ENCODE data around the gene GRAMD1A.
"Not testable (repeated sequence)": the region's sequence is repeated elsewhere in the genome, so short reads cannot be mapped to it uniquely, and the experiment has no call there.

Gene GRAMD1A

DNA sequence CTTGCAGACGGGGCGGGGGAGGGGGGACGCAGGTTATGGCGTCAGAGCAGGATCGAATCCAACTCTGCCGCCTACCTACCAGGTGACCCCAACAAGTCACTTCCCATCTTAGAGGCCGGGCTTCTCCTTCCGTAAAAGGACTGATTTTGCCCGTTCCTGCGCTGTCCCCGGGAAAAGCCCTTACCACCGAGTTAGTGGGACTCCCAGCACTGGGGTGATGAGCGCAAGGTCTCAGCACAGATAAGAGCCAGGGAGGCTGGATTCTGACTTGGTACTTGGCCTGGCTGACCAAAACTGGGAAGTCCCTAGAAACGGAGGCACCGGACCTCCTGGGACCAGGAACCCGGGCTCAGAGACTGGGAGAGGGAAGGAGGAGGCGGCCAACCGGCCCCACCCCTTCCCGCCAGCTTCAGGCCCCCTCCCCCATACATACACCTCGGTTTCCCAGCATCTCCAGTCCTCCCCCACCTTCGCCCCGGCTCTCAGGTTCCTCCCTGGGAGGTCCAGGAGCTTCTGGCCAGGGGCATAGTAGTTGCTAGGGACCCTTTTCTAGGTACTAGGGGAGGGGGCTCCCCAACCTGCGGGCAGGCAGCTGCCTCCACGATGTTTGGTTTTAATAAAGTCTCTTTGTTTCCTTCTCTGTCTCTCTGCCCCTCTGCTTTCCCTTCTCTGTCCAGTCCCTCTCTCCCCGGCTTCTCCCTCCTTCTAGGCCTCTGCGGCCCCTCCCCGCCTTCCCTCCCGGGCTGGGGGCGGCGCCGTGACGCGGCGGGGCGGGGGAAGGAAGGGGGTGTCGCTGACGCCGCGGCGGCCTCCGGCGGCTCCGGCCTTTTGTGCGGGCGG lies at the start of gene GRAMD1A:
Gene GRAMD1A, plus strand, starts transcription at position 826 of the 840 bp plus-strand sequence. CDS start 156 bp downstream, outside the sequence.
- peak; percentile 51 to 70 for DNase-seq (ENCODE audit: low read depth in 2 of 2)

- DNase-seq (ENCODE audit: low read depth in 2 of 2) = no peak
Measured at GRCh38 chr19:34953092-34953491, 47.0 kb upstream of the GRAMD1A start.

GRCh38 chr19:34957830-34958751 lies 42.0 kb upstream of the GRAMD1A start:
- no peak for DNase-seq (ENCODE audit: low read depth in 2 of 2)

- DNase-seq (ENCODE audit: low read depth in 2 of 2) = no peak
Measured at GRCh38 chr19:34959021-34959420, 41.1 kb upstream of the GRAMD1A start.

GRCh38 chr19:34960103-34960805 lies 39.9 kb upstream of the GRAMD1A start:
- no peak for DNase-seq (ENCODE audit: low read depth in 2 of 2)

DNA sequence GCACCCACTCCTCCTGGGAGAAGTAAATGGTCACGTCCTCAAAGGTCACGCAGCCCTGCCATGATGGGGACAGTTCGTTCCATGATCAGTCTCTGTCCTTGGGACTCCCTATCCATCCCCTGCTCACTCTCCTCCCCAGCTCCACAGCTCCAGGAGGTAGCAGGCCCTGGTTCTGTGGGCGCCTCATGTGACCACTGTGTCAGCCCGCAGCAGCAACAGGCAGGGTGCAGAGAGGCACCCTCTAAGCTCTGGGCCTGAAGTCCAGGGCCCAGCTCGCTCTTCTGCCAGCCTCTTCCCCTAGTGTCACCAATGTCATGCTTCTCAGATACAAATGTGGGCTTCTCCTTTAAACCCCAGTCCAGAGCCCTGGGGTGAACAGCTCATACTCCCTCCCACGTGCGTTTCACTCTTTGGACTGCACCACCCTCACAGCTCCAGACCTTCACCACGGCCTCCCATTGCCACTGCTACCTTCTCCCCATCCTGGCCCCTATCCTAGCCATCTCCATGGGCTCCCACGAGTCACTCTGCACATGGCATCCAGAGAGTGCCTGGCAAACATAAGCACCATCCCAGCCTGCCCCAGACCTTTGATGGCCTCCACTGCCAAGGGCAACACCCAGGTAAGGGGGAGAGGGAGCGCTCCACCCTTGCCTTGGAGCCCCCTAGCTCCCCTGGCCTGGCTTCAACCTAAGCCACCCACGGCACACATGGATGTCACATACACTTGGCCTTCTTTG lies 39.0 kb upstream of the GRAMD1A start:
- DNase-seq (ENCODE audit: low read depth in 2 of 2) = no peak

- no peak for DNase-seq (ENCODE audit: low read depth in 2 of 2)
Measured at GRCh38 chr19:34961775-34962686, 38.1 kb upstream of the GRAMD1A start.

- DNase-seq (ENCODE audit: low read depth in 2 of 2) = no peak
Measured at GRCh38 chr19:34962687-34963572, 37.2 kb upstream of the GRAMD1A start.

DNA sequence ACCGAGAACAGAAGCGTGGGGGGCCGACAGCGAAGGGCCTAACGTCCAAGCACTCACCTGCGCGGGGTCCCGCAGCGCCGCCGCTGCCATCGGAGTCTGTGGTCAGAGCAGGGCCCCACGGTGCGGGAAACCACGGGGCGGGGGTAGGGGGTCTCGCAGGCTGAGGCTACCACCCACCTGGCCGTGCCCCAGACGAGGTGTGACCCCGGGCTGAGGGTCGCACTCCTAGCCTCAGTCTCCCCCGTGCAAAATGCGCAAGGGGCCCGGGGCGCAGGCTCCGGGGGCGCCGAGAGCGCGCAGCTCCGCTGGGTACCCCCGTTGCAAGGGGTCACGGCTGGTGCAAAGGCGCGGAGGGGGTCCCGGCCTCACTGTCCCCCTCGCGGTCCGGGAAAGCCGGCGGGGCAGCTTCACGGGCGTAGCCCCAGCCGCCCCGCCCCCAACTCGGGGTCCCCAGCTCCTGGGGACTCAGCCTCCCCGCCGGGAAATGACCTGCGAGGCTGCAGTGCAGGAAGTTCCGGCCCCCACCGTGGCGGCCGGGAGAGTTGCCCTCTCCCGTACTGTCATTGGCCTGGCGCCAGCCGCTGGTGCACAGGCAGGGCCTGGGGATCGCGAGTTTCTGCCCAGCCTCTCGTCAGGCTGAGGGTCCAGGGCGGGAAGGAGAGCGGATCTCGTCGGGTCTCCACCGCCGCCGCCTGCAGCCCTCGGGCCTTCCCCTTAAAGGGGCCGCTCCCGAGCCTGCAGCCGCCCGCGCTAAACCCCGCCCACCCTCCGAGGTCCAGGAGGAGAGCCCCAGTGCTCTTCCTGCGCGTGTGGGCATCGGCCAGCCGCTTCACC lies 36.3 kb upstream of the GRAMD1A start, which contains the start of gene ZNF792:
Gene ZNF792, minus strand, starts transcription at position 657 of the 834 bp plus-strand sequence. Its CDS starts 567 bp downstream, at position 90.
- peak in 1 of 2 donors; percentile 41 for DNase-seq (ENCODE audit: low read depth in 2 of 2)

GRCh38 chr19:34964598-34964997 lies 35.5 kb upstream of the GRAMD1A start:
- no peak for DNase-seq (ENCODE audit: low read depth in 2 of 2)

- DNase-seq (ENCODE audit: low read depth in 2 of 2) = not testable (repeated sequence)
Measured at GRCh38 chr19:34965505-34965904, 34.6 kb upstream of the GRAMD1A start.

- DNase-seq (ENCODE audit: low read depth in 2 of 2) = no peak
Measured at GRCh38 chr19:34967551-34967950, 32.6 kb upstream of the GRAMD1A start.

DNA sequence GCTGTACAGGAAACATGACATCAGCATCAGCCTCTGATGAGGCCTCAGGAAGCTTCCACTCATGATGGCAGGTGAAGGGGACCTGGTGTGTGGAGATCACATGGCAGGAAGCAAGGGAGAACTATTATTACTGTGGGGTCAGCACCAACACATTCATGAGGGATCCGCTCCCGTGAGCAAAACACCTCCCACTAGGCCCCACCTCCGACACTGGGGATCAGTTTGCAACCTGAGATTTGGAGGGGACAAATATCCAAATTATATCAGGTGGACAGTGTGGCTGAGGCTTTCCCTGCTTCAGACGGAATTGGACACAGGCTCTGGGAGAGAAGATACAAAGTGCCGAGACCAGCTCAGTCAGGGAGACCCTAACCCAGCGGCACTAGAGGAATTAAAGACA lies 30.4 kb upstream of the GRAMD1A start:
- DNase-seq (ENCODE audit: low read depth in 2 of 2) = no peak

DNA sequence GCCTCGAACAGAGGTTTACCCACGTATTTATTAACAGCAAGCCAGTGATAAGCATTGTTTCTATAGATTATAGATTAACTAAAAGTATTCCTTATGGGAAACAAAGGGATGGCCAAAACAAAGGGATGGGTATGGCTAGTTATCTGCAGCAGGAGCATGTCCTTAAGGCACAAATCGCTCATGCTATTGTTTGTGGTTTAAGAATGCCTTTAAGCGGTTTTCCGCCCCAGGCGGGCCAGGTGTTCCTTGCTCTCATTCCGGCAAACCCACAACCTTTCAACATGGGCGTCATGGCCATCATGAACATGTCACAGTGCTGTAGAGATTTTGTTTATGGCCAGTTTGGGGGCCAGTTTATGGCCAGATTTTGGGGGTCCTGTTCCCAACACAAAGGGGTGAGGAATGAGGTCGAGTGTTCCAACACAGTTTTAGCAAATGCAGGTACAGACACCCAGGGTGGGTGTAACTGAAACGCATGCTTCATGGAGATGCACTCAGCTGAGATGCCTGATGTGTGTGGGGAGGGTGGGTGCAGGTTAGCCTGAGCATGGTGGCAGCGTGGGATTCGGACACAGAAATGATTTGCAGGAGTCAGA lies 29.8 kb upstream of the GRAMD1A start:
- not testable (repeated sequence) for DNase-seq (ENCODE audit: low read depth in 2 of 2)

- no peak for DNase-seq (ENCODE audit: low read depth in 2 of 2)
Measured at GRCh38 chr19:34972163-34972705, 27.9 kb upstream of the GRAMD1A start.

GRCh38 chr19:34974646-34975045 lies 25.5 kb upstream of the GRAMD1A start:
- no peak for DNase-seq (ENCODE audit: low read depth in 2 of 2)

- DNase-seq (ENCODE audit: low read depth in 2 of 2) = no peak
Measured at GRCh38 chr19:34975056-34975455, 25.1 kb upstream of the GRAMD1A start.
